ENCODE measurements around the gene DNAJC3.

DNAJC3 gene

GRCh38 chr13:95714142-95714832 is 37.3 kb downstream of the DNAJC3 start:
- no peak for DNase-seq (ENCODE audit: low spot score)
- H3K27ac ChIP-seq, result no peak overlapping the region
- H3K4me3 ChIP-seq, result no peak overlapping the region
- no peak for TF ChIP-seq CTCF (IDR thresholded peaks at IDR 0.05)

- H3K27ac ChIP-seq, result no peak overlapping the region
- no peak for DNase-seq (ENCODE audit: low spot score)
- no peak for TF ChIP-seq CTCF (IDR thresholded peaks at IDR 0.05)
- no peak overlapping the region for H3K4me3 ChIP-seq
Observed at GRCh38 chr13:95716231-95716630, 39.3 kb downstream of the DNAJC3 start.

GRCh38 chr13:95722241-95722640 is 45.3 kb downstream of the DNAJC3 start:
- no peak for TF ChIP-seq CTCF (IDR thresholded peaks at IDR 0.05)
- H3K4me3 ChIP-seq, result no peak overlapping the region
- no peak overlapping the region for H3K27ac ChIP-seq
- no peak for DNase-seq (ENCODE audit: low spot score)

GRCh38 chr13:95723438-95723837 is 46.5 kb downstream of the DNAJC3 start:
- no peak overlapping the region for H3K27ac ChIP-seq
- no peak for DNase-seq (ENCODE audit: low spot score)
- TF ChIP-seq CTCF (IDR thresholded peaks at IDR 0.05), result no peak

GRCh38 chr13:95724252-95724651 is 47.3 kb downstream of the DNAJC3 start:
- Histone ChIP-seq H3K4me3 (no peak overlapping the region), H3K27ac (no peak overlapping the region)
- no peak for DNase-seq (ENCODE audit: low spot score)
- TF ChIP-seq CTCF (IDR thresholded peaks at IDR 0.05), result no peak

More at GRCh38 chr13:95723438-95723837, 46.5 kb downstream of the DNAJC3 start:
- H3K4me3 ChIP-seq, result no peak overlapping the region

- H3K27ac ChIP-seq, result no peak overlapping the region
- TF ChIP-seq CTCF (IDR thresholded peaks at IDR 0.05), result no peak
- DNase-seq (ENCODE audit: low spot score), result no peak
- no peak overlapping the region for H3K4me3 ChIP-seq
Observed at GRCh38 chr13:95726876-95727275, 49.9 kb downstream of the DNAJC3 start.

GRCh38 chr13:95728957-95729356 is 52.0 kb downstream of the DNAJC3 start:
- DNase-seq (ENCODE audit: low spot score), result no peak
- TF ChIP-seq CTCF (IDR thresholded peaks at IDR 0.05), result no peak
- H3K27ac ChIP-seq, result no peak overlapping the region

More at GRCh38 chr13:95728957-95729356, 52.0 kb downstream of the DNAJC3 start:
- no peak overlapping the region for H3K4me3 ChIP-seq
